Measurements from ENCODE around the gene TNRC18. TPM values are rescaled to one million over a fixed set of nuclear protein-coding genes. Genes with fewer than 3 reads are reported as not detected.

TNRC18 gene
- total RNA-seq, 2 donors from 2014 or later = 182 to 244 TPM

DNA sequence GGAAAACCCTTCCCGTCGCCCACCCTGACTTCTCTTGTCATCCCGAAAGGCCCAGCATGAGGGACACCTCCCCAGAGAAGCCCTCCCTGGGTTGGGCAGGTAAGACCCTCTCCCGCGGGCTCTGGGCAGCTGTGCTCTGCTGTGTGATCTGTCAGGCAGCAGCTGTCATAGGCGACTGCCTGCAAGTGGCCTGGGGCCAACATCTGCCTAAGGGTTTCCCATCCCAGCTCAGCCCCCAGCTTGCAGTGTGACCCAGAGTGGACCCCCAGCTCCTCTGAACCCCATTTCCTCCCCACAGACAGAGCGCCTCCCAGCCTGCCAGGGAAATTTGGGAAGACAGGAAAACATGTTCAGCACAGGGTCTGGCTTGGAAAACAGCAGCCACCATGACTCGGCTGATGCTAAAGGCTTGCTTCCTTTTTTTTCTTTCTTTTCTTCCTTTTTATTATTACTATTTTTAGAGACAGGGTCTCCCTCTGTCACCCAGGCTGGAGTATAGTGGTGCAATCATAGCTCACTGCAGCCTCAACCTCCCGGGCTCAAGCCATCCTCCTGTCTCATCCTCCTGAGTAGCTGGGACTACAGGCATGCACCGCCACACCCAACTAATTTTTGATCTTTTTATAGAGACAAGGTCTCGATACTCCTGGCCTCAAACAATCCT is 18.3 kb upstream of the TNRC18 start:
- no peaks in the 10 kb centered on the region for H3K36me3 ChIP-seq
- H3K27me3 ChIP-seq (replicated peaks; ENCODE audit: insufficient read depth) = no peaks in the 10 kb centered on the region
- ATAC-seq (ENCODE audit: insufficient number of reproducible peaks, low FRiP score, low read depth) (no peak), DNase-seq (ENCODE audit: low spot score) (no peak)
- no peak overlapping the region for H3K27ac ChIP-seq
- H3K9me3 ChIP-seq = no peaks in the 10 kb centered on the region
- TF ChIP-seq, protein P1, sequence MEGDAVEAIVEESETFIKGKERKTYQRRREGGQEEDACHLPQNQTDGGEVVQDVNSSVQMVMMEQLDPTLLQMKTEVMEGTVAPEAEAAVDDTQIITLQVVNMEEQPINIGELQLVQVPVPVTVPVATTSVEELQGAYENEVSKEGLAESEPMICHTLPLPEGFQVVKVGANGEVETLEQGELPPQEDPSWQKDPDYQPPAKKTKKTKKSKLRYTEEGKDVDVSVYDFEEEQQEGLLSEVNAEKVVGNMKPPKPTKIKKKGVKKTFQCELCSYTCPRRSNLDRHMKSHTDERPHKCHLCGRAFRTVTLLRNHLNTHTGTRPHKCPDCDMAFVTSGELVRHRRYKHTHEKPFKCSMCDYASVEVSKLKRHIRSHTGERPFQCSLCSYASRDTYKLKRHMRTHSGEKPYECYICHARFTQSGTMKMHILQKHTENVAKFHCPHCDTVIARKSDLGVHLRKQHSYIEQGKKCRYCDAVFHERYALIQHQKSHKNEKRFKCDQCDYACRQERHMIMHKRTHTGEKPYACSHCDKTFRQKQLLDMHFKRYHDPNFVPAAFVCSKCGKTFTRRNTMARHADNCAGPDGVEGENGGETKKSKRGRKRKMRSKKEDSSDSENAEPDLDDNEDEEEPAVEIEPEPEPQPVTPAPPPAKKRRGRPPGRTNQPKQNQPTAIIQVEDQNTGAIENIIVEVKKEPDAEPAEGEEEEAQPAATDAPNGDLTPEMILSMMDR (IDR thresholded peaks at IDR 0.05) = no peak
- H3K4me1 ChIP-seq (ENCODE audit: control insufficient read depth in 1 of 2, low read depth in 2 of 2) = peaks cover 6 to 37% of the 10 kb centered on the region in 2 donors
- H3K4me3 ChIP-seq = no peak overlapping the region

DNA sequence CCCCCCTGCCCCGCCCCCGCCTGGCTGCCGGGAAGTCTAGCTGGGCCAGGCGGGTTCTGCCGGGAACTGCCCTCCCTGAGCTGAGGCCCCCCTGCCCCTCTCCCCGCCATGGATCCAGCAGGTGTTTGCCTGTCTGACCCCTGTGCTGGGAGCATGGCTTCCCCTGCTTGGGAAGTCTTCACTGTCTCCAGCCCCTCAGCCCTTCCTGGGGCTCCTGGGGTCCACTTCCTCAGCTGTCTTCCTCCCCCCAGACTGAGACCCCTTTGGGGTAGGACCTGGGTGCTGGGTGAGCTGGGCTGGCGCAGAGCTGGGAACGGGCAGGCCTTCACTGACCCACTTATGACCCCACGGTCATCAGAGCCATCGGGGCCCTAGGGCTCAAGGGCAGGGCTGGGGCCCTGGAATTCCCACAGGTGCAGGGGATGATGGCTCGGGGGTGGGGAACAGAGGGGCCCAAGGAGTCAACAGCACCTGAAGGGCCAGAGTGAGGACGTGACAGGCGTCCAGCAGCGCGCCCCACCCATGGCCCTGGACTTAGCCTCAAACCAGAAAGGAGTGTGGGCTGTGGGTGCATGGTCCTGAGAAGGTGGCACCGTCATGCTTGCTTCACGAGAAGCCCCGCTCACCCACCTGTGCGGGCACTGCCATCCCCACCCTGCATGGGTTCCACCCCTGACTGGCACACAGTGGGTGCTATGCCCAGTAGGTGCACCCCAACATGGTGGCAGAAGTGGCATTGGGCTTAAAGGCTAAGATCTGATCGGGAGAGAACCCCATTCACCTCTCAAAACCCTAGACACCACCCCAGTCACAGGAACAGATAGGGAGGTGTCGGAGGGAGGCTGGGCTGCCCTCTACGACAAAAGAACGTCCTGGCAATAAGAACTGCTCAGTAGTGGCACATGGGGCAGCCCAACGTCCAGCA is 16.2 kb upstream of the TNRC18 start:
- Histone ChIP-seq H3K36me3 (no peaks in the 10 kb centered on the region), H3K4me3 (no peak overlapping the region), H3K4me1 (ENCODE audit: control insufficient read depth in 1 of 2, low read depth in 2 of 2) (peaks cover 6 to 37% of the 10 kb centered on the region in 2 donors), H3K9me3 (no peaks in the 10 kb centered on the region), H3K27ac (no peak overlapping the region), H3K27me3 (replicated peaks; ENCODE audit: insufficient read depth) (no peaks in the 10 kb centered on the region)
- ATAC-seq (ENCODE audit: insufficient number of reproducible peaks, low FRiP score, low read depth) (no peak), DNase-seq (ENCODE audit: low spot score) (no peak)
- TF ChIP-seq, protein P1 (IDR thresholded peaks at IDR 0.05) = no peak

GRCh38 chr7:5439209-5439571 is 15.6 kb upstream of the TNRC18 start:
- Histone ChIP-seq H3K4me3 (no peak overlapping the region), H3K27ac (no peak overlapping the region), H3K4me1 (ENCODE audit: control insufficient read depth in 1 of 2, low read depth in 2 of 2) (peaks cover 6 to 37% of the 10 kb centered on the region in 2 donors), H3K9me3 (no peaks in the 10 kb centered on the region), H3K36me3 (no peaks in the 10 kb centered on the region), H3K27me3 (replicated peaks; ENCODE audit: insufficient read depth) (no peaks in the 10 kb centered on the region)
- ATAC-seq (ENCODE audit: insufficient number of reproducible peaks, low FRiP score, low read depth) = no peak
- TF ChIP-seq, protein P1 (IDR thresholded peaks at IDR 0.05) = no peak
- no peak for DNase-seq (ENCODE audit: low spot score)

GRCh38 chr7:5437987-5438386 is 14.4 kb upstream of the TNRC18 start:
- peaks cover 3% of the 10 kb centered on the region for H3K36me3 ChIP-seq
- no peak overlapping the region for H3K4me3 ChIP-seq
- H3K27me3 ChIP-seq (replicated peaks; ENCODE audit: insufficient read depth) = no peaks in the 10 kb centered on the region
- H3K4me1 ChIP-seq (ENCODE audit: control insufficient read depth in 1 of 2, low read depth in 2 of 2) = peaks cover 6 to 29% of the 10 kb centered on the region in 2 donors
- ATAC-seq (ENCODE audit: insufficient number of reproducible peaks, low FRiP score, low read depth) (no peak), DNase-seq (ENCODE audit: low spot score) (no peak)
- no peaks in the 10 kb centered on the region for H3K9me3 ChIP-seq
- TF ChIP-seq, protein P1 (IDR thresholded peaks at IDR 0.05) = no peak
- H3K27ac ChIP-seq = peak overlapping the region; percentile 11 to 34

- Histone ChIP-seq H3K4me3 (no peak overlapping the region), H3K9me3 (no peaks in the 10 kb centered on the region), H3K27me3 (replicated peaks; ENCODE audit: insufficient read depth) (no peaks in the 10 kb centered on the region), H3K4me1 (ENCODE audit: control insufficient read depth in 1 of 2, low read depth in 2 of 2) (peaks cover under 1 to 23% of the 10 kb centered on the region in 2 donors), H3K36me3 (peaks cover 3% of the 10 kb centered on the region), H3K27ac (peak overlapping the region in 1 of 2 donors; percentile 34)
- ATAC-seq (ENCODE audit: insufficient number of reproducible peaks, low FRiP score, low read depth) (no peak), DNase-seq (ENCODE audit: low spot score) (no peak)
- TF ChIP-seq, protein P1 (IDR thresholded peaks at IDR 0.05) = no peak
Measured at GRCh38 chr7:5437348-5437892, 13.8 kb upstream of the TNRC18 start.

Measured in thoracic aorta (tissue), 2 donors.